Body of pancreas (tissue), 4 donors: Measurements from ENCODE around the gene TMEM123. TPM values are rescaled to one million over a fixed set of nuclear protein-coding genes. Genes with fewer than 3 reads are reported as not detected.

Experiments used
- ATAC-seq: fragments of 150-250 bp; one replicate; pipeline ENCODE4 v1.9.1; 2016
- DNase-seq, 4 donors: peaks; one replicate each; pipeline ENCODE4 v3.0.0-alpha.2; 2019
- H3K27ac ChIP-seq, 4 donors: fragments of 200-600 bp; sonication (generic); 1 replicate in 3 of 4; 2 replicates in 1 of 4; pipeline versions ENCODE4 v1.5.1 to v1.6.1; 2016 to 2019; ENCODE audit warnings: mild to moderate bottlenecking in 1 of 4, mixed read lengths in 1 of 4, moderate library complexity in 1 of 4
- H3K27me3 ChIP-seq, 2 donors: fragments of 200-600 bp; sonication (generic); one replicate each; pipeline ENCODE4 v1.6.0; 2016; ENCODE audit warnings: mild to moderate bottlenecking in 1 of 2
- H3K36me3 ChIP-seq, 2 donors: fragments of 200-600 bp; sonication (generic); replicated peaks in 1 of 2; 2 replicates each; pipeline ENCODE4 v1.5.1; 2016; ENCODE audit warnings: low read depth in 2 of 2; ENCODE audit not compliant: insufficient read depth in 1 of 2
- H3K4me1 ChIP-seq: fragments of 200-600 bp; sonication (generic); one replicate; pipeline ENCODE4 v1.6.0; 2016
- H3K4me3 ChIP-seq, 2 donors: fragments of 200-600 bp; sonication (generic); 1 replicate in 1 of 2; 2 replicates in 1 of 2; pipeline ENCODE4 v1.5.1; 2016 to 2019
- H3K9me3 ChIP-seq, 3 donors: fragments of 200-600 bp; sonication (generic); 1 replicate in 2 of 3; 2 replicates in 1 of 3; pipeline ENCODE4 v1.5.1; 2016
- CTCF ChIP-seq, 7 experiments: fragments of 450-650 bp in 4 of 7; fragments of 200-600 bp in 3 of 7; sonication (generic) in 3 of 7; IDR thresholded peaks; one replicate each; pipeline ENCODE4 v1.5.1; 2016 to 2019; ENCODE audit warnings: antibody characterized with exemption in 7 of 7
- POLR2A ChIP-seq, 3 donors: fragments of 450-650 bp; IDR thresholded peaks; one replicate each; pipeline ENCODE4 v1.6.1; 2016; ENCODE audit warnings: antibody characterized with exemption in 3 of 3, mild to moderate bottlenecking in 2 of 3
- WGBS, 2 donors: methylation state at CpG; one replicate each; pipeline ENCODE4 v1.1.5; 2017; 5-methylcytosine and 5-hydroxymethylcytosine counted together
- intact Hi-C: fragments of 100-400 bp; cut with DNase I; formaldehyde crosslinking; loops from one replicate; pipeline ENCODE4 v1.15.1; 2023
- total RNA-seq, 2 donors: library from RNA; depleted of rRNA; stranded (reverse); fragments of >200 nt; gene quantifications; one replicate each; pipeline ENCODE4 v1.1.0, GENCODE V29; 2016

The TMEM123 gene
- total RNA-seq, 2 donors from 2014 or later: 40.2 to 82.5 TPM

GRCh38 chr11:102426570-102426969, 26.0 kb downstream of the TMEM123 start:
- Histone ChIP-seq H3K36me3 (no peaks in the 10 kb centered on the region), H3K4me1 (peaks cover 17% of the 10 kb centered on the region), H3K27ac (no peak overlapping the region), H3K4me3 (no peak overlapping the region), H3K9me3 (no peaks in the 10 kb centered on the region), H3K27me3 (no peaks in the 10 kb centered on the region)
- DNase-seq: no peak
- ATAC-seq: no peak
- intact Hi-C loops: no loop called here
- TF ChIP-seq POLR2A (IDR thresholded peaks at IDR 0.05): no peak
- TF ChIP-seq CTCF (IDR thresholded peaks at IDR 0.05): no peak

- Histone ChIP-seq H3K27me3 (no peaks in the 10 kb centered on the region), H3K4me3 (no peak overlapping the region), H3K9me3 (no peaks in the 10 kb centered on the region), H3K27ac (no peak overlapping the region), H3K36me3 (no peaks in the 10 kb centered on the region), H3K4me1 (peaks cover 17% of the 10 kb centered on the region)
- intact Hi-C loops: no loop called here
- DNase-seq (no peak), ATAC-seq (no peak)
- TF ChIP-seq POLR2A (IDR thresholded peaks at IDR 0.05): no peak
- no peak for TF ChIP-seq CTCF (IDR thresholded peaks at IDR 0.05)
- 65 to 73% methylated on average over 2 of the region's 2 CpGs for WGBS, 2 donors
Observed at GRCh38 chr11:102426000-102426399, 26.6 kb downstream of the TMEM123 start.

- DNase-seq (no peak), ATAC-seq (no peak)
- Histone ChIP-seq H3K4me3 (no peak overlapping the region), H3K4me1 (peaks cover 28% of the 10 kb centered on the region), H3K9me3 (no peaks in the 10 kb centered on the region), H3K27me3 (no peaks in the 10 kb centered on the region), H3K36me3 (no peaks in the 10 kb centered on the region), H3K27ac (no peak overlapping the region)
- TF ChIP-seq POLR2A (IDR thresholded peaks at IDR 0.05) (no peak), CTCF (IDR thresholded peaks at IDR 0.05) (no peak)
- intact Hi-C loops: no loop called here
- 91 to 96% methylated on average over 1 of the region's 1 CpG for WGBS, 2 donors
Observed at GRCh38 chr11:102423936-102424335, 28.6 kb downstream of the TMEM123 start.

GRCh38 chr11:102422817-102423712, 29.5 kb downstream of the TMEM123 start:
- Histone ChIP-seq H3K36me3 (no peaks in the 10 kb centered on the region), H3K4me1 (peaks cover 28% of the 10 kb centered on the region), H3K9me3 (no peaks in the 10 kb centered on the region), H3K27me3 (no peaks in the 10 kb centered on the region), H3K27ac (no peak overlapping the region), H3K4me3 (no peak overlapping the region)
- 86 to 94% methylated on average over 4 of the region's 4 CpGs for WGBS, 2 donors
- intact Hi-C loops: no loop called here
- TF ChIP-seq CTCF (IDR thresholded peaks at IDR 0.05): no peak
- TF ChIP-seq POLR2A (IDR thresholded peaks at IDR 0.05): no peak
- ATAC-seq (no peak), DNase-seq (no peak)

GRCh38 chr11:102421261-102421660, 31.3 kb downstream of the TMEM123 start:
- DNase-seq (no peak), ATAC-seq (no peak)

More at GRCh38 chr11:102421261-102421660, 31.3 kb downstream of the TMEM123 start:
- no peaks in the 10 kb centered on the region for H3K36me3 ChIP-seq
- H3K4me1 ChIP-seq: peaks cover 19% of the 10 kb centered on the region
- no peak overlapping the region for H3K27ac ChIP-seq
- H3K27me3 ChIP-seq: no peaks in the 10 kb centered on the region
- no peak overlapping the region for H3K4me3 ChIP-seq
- 22 to 24% methylated on average over 3 of the region's 3 CpGs for WGBS, 2 donors
- intact Hi-C loops: no loop called here
- TF ChIP-seq POLR2A (IDR thresholded peaks at IDR 0.05): no peak
- TF ChIP-seq CTCF (IDR thresholded peaks at IDR 0.05): no peak
- no peaks in the 10 kb centered on the region for H3K9me3 ChIP-seq
